Measurements from ENCODE around the gene RPH3AL.

DNA sequence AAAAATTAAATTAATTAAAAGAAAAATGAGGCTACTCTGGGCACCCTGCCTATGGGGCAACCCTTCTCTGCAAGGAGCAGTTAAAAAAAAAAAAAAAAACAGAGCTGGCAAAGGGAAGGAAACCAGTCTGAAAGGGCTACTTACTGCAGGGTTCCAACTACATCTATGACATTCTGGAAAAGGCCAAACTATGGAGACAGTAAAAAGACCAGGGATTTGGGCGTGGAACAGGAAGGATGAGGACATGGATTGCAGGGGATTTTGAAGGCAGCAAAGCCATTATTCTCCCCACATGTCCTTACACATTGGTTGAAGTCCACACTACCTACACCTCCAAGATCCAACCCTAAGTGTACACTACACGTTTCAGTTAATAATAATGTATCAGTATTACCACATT, 4.6 kb downstream of the RPH3AL start:
- TF ChIP-seq POLR2A (IDR thresholded peaks at IDR 0.05) (no peak), POLR2AphosphoS5 (IDR thresholded peaks at IDR 0.05) (no peak)
- TF ChIP-seq, protein P1, sequence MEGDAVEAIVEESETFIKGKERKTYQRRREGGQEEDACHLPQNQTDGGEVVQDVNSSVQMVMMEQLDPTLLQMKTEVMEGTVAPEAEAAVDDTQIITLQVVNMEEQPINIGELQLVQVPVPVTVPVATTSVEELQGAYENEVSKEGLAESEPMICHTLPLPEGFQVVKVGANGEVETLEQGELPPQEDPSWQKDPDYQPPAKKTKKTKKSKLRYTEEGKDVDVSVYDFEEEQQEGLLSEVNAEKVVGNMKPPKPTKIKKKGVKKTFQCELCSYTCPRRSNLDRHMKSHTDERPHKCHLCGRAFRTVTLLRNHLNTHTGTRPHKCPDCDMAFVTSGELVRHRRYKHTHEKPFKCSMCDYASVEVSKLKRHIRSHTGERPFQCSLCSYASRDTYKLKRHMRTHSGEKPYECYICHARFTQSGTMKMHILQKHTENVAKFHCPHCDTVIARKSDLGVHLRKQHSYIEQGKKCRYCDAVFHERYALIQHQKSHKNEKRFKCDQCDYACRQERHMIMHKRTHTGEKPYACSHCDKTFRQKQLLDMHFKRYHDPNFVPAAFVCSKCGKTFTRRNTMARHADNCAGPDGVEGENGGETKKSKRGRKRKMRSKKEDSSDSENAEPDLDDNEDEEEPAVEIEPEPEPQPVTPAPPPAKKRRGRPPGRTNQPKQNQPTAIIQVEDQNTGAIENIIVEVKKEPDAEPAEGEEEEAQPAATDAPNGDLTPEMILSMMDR (IDR thresholded peaks at IDR 0.05 in 8 of 11, conservative IDR thresholded peaks at IDR 0.05 in 3 of 11): no peak
